Keratinocyte (primary cell): ENCODE measurements around the gene MRTFA. TPM values are rescaled to one million over a fixed set of nuclear protein-coding genes. Genes with fewer than 3 reads are reported as not detected.

Source experiments
- DNase-seq: peaks from one replicate; pipeline ENCODE4 v3.0.0-alpha.2; 2011; ENCODE audit warnings: low read depth, missing footprints, low spot score
- FAIRE-seq: peaks from 2 replicates; lab custom pipeline; 2011; peaks lifted over from hg19 to GRCh38; lab: Jason Lieb, UNC
- H2AFZ ChIP-seq: 2 replicates; pipeline ENCODE4 v1.6.0; 2012; ENCODE audit warnings: low read length, control low read depth, inconsistent platforms; ENCODE audit not compliant: control insufficient read depth
- H3K27ac ChIP-seq: 2 replicates; pipeline ENCODE4 v1.5.1; 2011; ENCODE audit warnings: low read length; ENCODE audit not compliant: control insufficient read depth, insufficient read depth
- H3K27me3 ChIP-seq: 3 replicates; pipeline ENCODE4 v1.6.0; 2011; ENCODE audit warnings: low read length; ENCODE audit not compliant: control insufficient read depth, insufficient read depth; ENCODE audit errors: extremely low read depth
- H3K36me3 ChIP-seq, 2 experiments: 2 replicates in 1 of 2; 3 replicates in 1 of 2; pipeline ENCODE4 v1.5.1; 2011; ENCODE audit warnings: low read length in 2 of 2, mild to moderate bottlenecking in 1 of 2; ENCODE audit not compliant: control insufficient read depth in 2 of 2, insufficient read depth in 2 of 2; ENCODE audit errors: extremely low read depth in 1 of 2
- H3K4me1 ChIP-seq: 3 replicates; pipeline ENCODE4 v1.5.1; 2011; ENCODE audit warnings: low read length; ENCODE audit not compliant: control insufficient read depth, insufficient read depth; ENCODE audit errors: extremely low read depth
- H3K4me2 ChIP-seq: 3 replicates; pipeline ENCODE4 v1.6.0; 2011; ENCODE audit warnings: low read depth, low read length; ENCODE audit not compliant: control insufficient read depth, insufficient read depth; ENCODE audit errors: extremely low read depth
- H3K4me3 ChIP-seq, 3 experiments: fragments of 200-600 bp in 1 of 3; sonication (generic) in 1 of 3; 2 replicates in 2 of 3; 3 replicates in 1 of 3; pipeline ENCODE4 v1.5.1; 2011 to 2016; ENCODE audit warnings: low read length in 3 of 3, mild to moderate bottlenecking in 3 of 3, control low read depth in 2 of 3, inconsistent platforms in 1 of 3, low read depth in 1 of 3, mixed read lengths in 1 of 3, mixed run types in 1 of 3, moderate library complexity in 1 of 3; ENCODE audit not compliant: control insufficient read depth in 2 of 3, insufficient read depth in 2 of 3; ENCODE audit errors: extremely low read depth in 1 of 3
- H3K79me2 ChIP-seq: 2 replicates; pipeline ENCODE4 v1.6.0; 2012; ENCODE audit warnings: low read length; ENCODE audit not compliant: control insufficient read depth, insufficient read depth
- H3K9ac ChIP-seq: 3 replicates; pipeline ENCODE4 v1.6.0; 2011; ENCODE audit warnings: low read length; ENCODE audit not compliant: control insufficient read depth, insufficient read depth; ENCODE audit errors: extremely low read depth
- H3K9me1 ChIP-seq: 3 replicates; pipeline ENCODE4 v1.6.0; 2011; ENCODE audit warnings: low read length; ENCODE audit not compliant: control insufficient read depth, insufficient read depth; ENCODE audit errors: extremely low read depth
- H3K9me3 ChIP-seq: 2 replicates; pipeline ENCODE4 v1.5.1; 2012; ENCODE audit warnings: low read depth, low read length; ENCODE audit not compliant: control insufficient read depth
- H4K20me1 ChIP-seq: 3 replicates; pipeline ENCODE4 v1.6.0; 2011; ENCODE audit warnings: low read length; ENCODE audit not compliant: control insufficient read depth, insufficient read depth; ENCODE audit errors: extremely low read depth
- CTCF ChIP-seq, 3 experiments: IDR thresholded peaks in 1 of 3; conservative IDR thresholded peaks in 1 of 3; optimal IDR thresholded peaks in 1 of 3; 2 replicates in 2 of 3; 3 replicates in 1 of 3; pipeline versions ENCODE3 to v1.5.1; 2011; ENCODE audit warnings: low read length in 3 of 3, mild to moderate bottlenecking in 3 of 3, moderate library complexity in 2 of 3, control low read depth in 1 of 3, inconsistent platforms in 1 of 3; ENCODE audit not compliant: insufficient read depth in 2 of 3; ENCODE audit errors: extremely low read depth in 1 of 3
- EZH2 ChIP-seq: IDR thresholded peaks from one replicate; pipeline ENCODE4 v1.6.1; 2012; ENCODE audit warnings: inconsistent platforms, mild to moderate bottlenecking, low read length, moderate library complexity
- dilution Hi-C: fragments of 300-500 bp; cut with MboI; formaldehyde crosslinking; loops from one replicate; pipeline ENCODE4 v1.7.0; 2020; ENCODE audit warnings: low sequenced_read_pairs; ENCODE audit not compliant: extremely low pct_ligation_motif_present
- polyA plus RNA-seq, 5 experiments: library from polyadenylated mRNA; depleted of rRNA in 3 of 5; stranded (reverse) in 3 of 5; stranded (forward) in 1 of 5; unstranded in 1 of 5; fragments of >200 nt; gene quantifications; 1 replicate in 1 of 5; 2 replicates in 3 of 5; 3 replicates in 1 of 5; pipeline versions ENCODE4 v1.2.1 to v1.2.3, GENCODE V29; 2011 to 2012; ENCODE audit warnings: missing spikeins in 2 of 5, low read depth in 1 of 5, low replicate concordance in 1 of 5

Gene MRTFA
- polyA plus RNA-seq, 1 donor (not counting 4 experiments of a cell fraction or from before 2014, with no cell fraction given), result 6.5 TPM

DNA sequence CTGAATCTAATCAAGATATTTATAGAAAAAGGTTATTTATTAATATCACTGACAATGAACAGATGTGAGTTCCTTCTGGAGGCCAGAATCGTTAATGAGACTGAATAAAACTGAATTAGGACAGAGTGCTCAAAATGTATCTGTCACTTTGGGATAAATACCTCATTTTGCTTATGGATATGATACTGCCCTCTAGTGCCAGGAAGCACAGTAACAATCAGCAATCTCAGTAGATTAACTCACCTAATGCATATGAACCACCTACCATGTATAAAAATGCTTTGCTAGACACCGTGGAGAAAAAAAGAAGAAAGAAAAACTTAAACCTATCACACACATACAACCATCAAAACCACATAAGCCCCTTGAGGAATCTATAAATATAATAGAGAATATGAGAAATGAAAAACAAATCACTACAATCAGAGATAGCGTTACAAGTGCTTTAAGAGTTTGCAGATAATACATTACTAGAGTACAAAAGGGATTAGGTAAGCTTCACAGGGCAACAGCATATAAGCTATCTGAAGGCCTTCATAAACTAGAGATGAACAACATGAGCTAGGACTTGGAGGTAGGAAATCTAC is 148.8 kb downstream of the MRTFA start:
- Histone ChIP-seq H2AFZ (no peak overlapping the region), H3K27me3 (no peaks in the 10 kb centered on the region), H3K4me3 (no peak overlapping the region), H3K27ac (peak overlapping the region; percentile 83), H3K9me1 (no peaks in the 10 kb centered on the region), H3K4me2 (peak overlapping the region; percentile 7), H4K20me1 (no peaks in the 10 kb centered on the region), H3K9me3 (no peaks in the 10 kb centered on the region), H3K4me1 (peaks cover 54% of the 10 kb centered on the region), H3K36me3 (peaks cover 0 to 2% of the 10 kb centered on the region in 2 experiments), H3K9ac (no peak overlapping the region), H3K79me2 (peaks cover 21% of the 10 kb centered on the region)
- FAIRE-seq (peak; percentile 79), DNase-seq (no peak)
- TF ChIP-seq EZH2 (no peak), CTCF (optimal IDR thresholded peaks at IDR 0.05 in 1 of 3, IDR thresholded peaks at IDR 0.05 in 1 of 3, conservative IDR thresholded peaks at IDR 0.05 in 1 of 3; ENCODE audit: extremely low read depth in 1 of 3, insufficient read depth in 2 of 3, low read length in 3 of 3) (peak in 2 of 3 experiments; percentile 50 to 81)
- dilution Hi-C loops, result loop anchor here (5.0 kb wide), 1 partner anchor 50 kb away; no protein-coding TSS in a partner anchor

- no peak overlapping the region for H2AFZ ChIP-seq
- peak overlapping the region; percentile 83 for H3K27ac ChIP-seq
- no peak overlapping the region for H3K4me3 ChIP-seq
- dilution Hi-C loops, result loop anchor here (5.0 kb wide), 1 partner anchor 50 kb away; no protein-coding TSS in a partner anchor
- H4K20me1 ChIP-seq, result no peaks in the 10 kb centered on the region
- H3K4me1 ChIP-seq, result peaks cover 54% of the 10 kb centered on the region
- no peaks in the 10 kb centered on the region for H3K9me3 ChIP-seq
- DNase-seq (no peak), FAIRE-seq (no peak)
- H3K9me1 ChIP-seq, result no peaks in the 10 kb centered on the region
- H3K9ac ChIP-seq, result peak overlapping the region; percentile 28
- peak overlapping the region; percentile 79 for H3K4me2 ChIP-seq
- no peaks in the 10 kb centered on the region for H3K27me3 ChIP-seq
- H3K36me3 ChIP-seq, result peaks cover 0 to 2% of the 10 kb centered on the region in 2 experiments
- TF ChIP-seq EZH2 (no peak), CTCF (optimal IDR thresholded peaks at IDR 0.05 in 1 of 3, IDR thresholded peaks at IDR 0.05 in 1 of 3, conservative IDR thresholded peaks at IDR 0.05 in 1 of 3; ENCODE audit: extremely low read depth in 1 of 3, insufficient read depth in 2 of 3, low read length in 3 of 3) (no peak)
- H3K79me2 ChIP-seq, result peaks cover 14% of the 10 kb centered on the region
Observed at GRCh38 chr22:40486962-40487602, 149.4 kb downstream of the MRTFA start.
